ENCODE results near the gene GPR15.

GPR15 gene

DNA sequence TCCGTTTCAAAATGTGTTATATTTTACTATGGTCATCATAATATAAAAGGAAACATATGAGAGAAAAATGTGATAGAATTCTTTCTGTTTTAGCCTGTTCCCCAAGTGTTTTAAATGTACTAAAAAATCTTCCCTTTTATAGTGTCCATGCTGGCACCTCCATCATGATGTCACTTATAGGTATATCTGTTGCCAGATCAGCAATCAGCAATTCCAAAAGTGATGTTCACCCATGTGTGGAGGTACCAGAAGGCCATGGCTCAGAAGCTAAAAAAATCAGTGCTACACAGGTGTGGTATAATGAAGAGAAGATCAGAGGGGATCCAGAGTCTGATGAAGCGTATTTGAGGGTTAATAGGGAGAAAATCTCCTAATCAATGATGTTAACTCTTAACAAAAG, 1.1 kb upstream of the GPR15 start:
- DNase-seq (ENCODE audit: low read depth in 2 of 2): no peak

DNA sequence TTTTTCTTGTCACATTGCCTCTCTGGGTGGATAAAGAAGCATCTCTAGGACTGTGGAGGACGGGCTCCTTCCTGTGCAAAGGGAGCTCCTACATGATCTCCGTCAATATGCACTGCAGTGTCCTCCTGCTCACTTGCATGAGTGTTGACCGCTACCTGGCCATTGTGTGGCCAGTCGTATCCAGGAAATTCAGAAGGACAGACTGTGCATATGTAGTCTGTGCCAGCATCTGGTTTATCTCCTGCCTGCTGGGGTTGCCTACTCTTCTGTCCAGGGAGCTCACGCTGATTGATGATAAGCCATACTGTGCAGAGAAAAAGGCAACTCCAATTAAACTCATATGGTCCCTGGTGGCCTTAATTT, 478 bp downstream of the GPR15 start:
- DNase-seq (ENCODE audit: low read depth in 2 of 2): no peak

DNA sequence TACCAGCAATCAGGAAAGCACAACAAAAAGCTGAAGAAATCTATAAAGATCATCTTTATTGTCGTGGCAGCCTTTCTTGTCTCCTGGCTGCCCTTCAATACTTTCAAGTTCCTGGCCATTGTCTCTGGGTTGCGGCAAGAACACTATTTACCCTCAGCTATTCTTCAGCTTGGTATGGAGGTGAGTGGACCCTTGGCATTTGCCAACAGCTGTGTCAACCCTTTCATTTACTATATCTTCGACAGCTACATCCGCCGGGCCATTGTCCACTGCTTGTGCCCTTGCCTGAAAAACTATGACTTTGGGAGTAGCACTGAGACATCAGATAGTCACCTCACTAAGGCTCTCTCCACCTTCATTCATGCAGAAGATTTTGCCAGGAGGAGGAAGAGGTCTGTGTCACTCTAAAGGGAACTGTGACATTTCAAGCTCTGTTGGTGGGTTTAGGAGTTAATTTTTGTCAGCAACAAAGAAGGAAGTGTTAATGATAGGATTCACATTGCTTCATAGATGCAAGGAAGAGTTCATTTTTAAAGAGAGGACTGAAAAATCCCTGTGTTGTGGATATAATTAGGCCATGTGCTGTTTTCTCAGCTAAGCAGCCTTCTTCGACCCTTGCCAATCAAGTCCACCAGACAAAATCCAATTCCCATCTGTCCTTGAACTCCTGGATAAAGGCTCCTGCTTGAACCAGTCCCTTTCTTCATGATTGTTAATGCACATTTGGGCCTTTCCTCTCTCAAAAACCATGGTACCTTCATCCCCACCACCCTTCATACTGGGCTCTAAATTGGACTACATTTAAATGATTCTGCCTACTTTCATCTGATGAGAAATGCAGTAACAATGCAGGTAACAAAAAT, 1.2 kb downstream of the GPR15 start:
- DNase-seq (ENCODE audit: low read depth in 2 of 2): no peak

DNA sequence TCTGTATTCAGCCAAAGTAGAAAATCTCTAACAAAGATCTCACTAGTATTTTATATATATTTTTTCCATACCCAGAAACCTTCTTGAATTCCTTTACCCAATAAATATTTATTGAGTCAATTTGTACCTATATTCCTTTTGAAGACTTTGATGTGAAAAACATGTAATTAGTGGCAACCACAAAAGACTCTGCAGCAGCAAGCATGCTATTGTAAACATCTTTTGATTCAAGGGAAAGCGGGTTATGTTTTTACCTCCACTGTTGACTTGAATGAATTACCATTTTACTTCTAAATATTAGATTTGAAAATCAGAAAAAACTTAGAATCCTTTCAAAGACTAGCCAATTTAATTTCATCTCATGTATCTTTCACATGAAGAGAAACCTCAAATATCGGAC, 2.4 kb downstream of the GPR15 start:
- no peak for DNase-seq (ENCODE audit: low read depth in 2 of 2)

DNA sequence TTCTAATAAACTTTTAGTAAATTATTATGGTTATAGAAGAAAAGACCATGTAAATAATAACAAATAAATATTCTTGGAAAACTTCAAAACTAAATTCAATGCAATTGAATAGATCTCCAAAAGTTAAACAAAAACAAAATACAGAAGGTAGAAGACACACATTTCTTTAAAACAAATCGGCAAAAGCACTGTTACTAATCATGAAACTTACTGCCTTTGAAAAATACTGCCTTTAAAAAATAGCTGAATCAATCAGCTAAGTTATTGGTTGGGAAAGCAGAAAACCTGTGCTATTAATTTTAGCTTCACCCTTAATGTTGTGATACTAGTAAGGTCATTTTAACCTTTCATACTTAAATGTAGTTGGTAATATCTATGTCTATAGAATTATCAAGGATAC, 3.0 kb downstream of the GPR15 start:
- no peak for DNase-seq (ENCODE audit: low read depth in 2 of 2)

DNA sequence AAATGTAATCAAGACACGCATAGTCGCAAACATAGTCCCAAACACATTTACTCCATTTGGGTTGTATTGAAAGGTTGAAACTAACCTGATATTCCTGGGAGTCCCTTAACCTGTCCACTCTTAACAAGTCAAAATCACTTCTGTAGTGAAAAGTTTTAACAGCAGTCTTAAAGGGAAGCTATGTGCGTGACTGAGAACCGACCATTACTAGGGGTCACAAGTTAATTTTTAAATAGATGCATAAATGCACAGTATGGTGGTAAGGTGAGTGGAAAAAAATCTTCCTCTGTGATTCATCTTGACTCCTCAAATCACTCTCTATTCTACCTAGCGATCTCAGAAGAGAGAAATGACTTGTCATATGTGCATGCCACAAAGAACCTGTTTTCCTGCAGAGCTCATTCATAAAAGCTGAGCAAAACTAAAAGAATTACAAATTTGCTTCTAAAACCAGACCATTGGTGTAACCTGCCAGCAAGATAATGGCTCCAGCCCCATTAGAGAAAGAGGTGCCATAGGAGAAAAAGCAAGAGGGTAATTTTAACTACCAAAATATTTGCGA, 4.8 kb downstream of the GPR15 start:
- DNase-seq (ENCODE audit: low read depth in 2 of 2): no peak

DNA sequence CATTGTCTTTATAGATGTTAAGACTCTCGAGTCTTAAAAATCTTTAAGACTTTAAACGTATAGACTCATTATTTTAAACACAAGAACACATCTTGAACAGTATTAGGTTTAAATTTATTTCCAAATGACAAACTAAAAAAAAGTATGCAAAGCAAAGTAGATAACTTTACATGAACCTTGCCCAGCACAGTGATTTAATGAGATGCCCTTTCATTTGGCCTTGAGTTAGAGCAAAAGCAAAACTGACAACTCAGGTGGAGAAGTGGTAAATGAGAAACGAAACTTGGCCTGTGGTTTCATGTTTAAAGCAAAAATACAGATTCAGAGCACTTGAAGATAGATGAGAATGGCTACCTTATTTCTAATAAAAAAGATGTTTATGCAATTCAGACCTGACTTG, 8.6 kb downstream of the GPR15 start:
- DNase-seq (ENCODE audit: low read depth in 2 of 2): no peak

DNA sequence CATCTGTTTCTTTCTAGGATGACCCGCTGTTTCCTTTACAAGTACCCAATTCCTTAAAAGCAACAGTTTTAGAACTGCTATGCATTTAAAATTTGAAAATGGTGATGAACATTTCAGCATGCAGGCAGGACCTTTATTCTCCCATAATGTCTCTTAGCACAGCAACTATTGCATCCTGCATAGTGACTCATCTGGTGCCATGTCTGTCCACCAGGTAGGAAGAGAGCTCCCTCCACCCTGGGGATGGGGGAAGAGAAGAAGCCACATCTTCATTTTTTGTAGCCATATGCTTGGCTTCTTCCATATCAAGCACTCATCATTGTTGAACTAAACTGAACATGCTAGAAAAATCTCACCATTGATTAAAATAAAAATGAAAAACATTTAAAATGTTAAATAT, 9.9 kb downstream of the GPR15 start:
- no peak for DNase-seq (ENCODE audit: low read depth in 2 of 2)

DNA sequence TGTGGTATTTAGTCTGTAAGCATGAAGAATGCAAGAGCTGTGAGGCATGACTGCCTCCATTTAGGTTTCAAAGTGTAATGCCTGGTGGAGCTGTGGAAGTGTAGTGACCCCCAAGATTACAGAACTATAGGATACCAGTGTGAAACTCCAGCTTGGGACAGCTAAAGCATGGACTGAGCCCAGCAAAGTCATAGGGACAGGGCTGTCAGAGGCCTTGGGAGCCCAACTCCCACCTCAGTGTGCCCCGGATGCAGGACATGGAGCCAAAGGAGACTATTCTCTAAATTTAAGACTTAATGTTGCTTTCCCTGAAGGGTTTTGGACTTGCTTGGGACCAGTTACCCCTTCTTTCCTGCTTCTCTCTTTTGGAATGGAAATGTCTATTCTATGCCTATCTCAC, 10.8 kb downstream of the GPR15 start:
- no peak for DNase-seq (ENCODE audit: low read depth in 2 of 2)

DNA sequence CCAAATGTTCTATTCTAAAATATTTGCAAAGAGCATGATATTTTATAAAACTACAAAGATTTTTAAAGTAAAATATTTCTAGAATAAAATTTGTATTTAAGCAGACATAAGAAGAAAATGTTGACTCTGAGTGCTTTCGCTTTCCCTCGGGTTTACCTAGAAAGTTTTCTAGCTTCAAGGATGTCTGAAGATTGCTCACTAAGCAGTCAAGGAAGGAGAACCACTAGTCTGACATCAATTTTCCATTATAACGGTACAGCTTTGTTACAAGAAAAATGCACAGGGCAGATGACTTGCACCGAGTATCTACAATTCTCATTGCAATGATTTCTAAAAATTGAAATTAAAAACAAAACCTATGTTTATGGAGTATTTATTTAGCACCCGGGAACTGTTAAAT, 14.2 kb downstream of the GPR15 start:
- no peak for DNase-seq (ENCODE audit: low read depth in 2 of 2)

DNA sequence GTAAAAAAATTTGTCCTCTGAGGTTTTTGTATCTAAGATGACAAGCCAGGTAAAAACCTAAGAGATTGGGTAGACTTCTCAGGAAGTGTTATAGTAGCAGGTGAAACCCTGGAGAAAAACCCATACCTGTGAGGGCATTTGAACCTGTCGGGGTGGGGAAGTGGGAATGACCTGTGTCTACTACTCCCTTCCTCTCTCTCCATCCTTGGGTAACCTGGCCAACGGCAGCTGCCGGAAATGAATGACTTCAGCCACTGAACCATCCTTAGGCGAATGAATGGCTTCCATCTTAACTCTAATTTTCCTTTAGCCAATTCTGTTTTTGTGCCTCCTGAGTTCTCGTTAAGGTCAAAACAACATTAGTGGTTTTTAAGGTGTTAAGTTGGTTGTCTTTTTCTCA, 16.8 kb downstream of the GPR15 start:
- no peak for DNase-seq (ENCODE audit: low read depth in 2 of 2)

DNA sequence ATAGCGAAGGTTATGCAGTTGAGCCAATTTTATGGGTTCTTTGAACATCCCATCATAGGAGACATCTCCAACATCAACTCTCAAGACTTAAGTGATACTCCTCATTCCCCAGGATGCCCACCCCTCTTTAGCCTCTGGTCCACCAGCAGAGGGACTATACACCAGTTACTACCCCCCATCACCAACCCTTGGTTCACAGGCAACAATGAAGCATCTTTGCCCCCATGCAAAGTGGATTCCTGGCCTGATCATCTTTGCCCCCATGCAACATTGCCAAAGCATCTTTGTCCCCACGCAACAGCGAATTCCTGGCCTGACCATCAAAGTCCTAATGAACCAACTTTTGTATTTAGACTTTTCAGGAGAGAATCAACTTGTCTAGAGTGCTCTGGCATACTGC, 19.1 kb downstream of the GPR15 start:
- DNase-seq (ENCODE audit: low read depth in 2 of 2): no peak

DNA sequence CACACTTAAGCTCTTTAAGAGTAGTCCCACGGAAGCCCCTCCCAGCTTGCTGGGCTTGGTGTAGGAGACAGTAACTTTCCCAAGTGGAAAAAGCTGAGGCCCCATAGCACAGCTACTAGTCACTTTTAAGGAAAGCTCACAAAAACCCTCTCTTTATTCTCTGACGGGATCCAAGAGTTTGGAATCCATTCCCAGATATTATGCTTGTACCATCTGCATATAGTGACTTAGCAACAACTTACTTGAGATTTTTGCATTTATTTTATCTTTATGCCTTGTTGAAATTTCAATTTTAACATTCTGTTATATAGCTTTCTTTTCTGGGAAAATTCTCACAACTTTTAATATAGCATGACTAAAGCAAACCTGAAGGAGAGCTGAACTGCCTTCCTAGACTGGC, 19.5 kb downstream of the GPR15 start:
- DNase-seq (ENCODE audit: low read depth in 2 of 2): no peak

DNA sequence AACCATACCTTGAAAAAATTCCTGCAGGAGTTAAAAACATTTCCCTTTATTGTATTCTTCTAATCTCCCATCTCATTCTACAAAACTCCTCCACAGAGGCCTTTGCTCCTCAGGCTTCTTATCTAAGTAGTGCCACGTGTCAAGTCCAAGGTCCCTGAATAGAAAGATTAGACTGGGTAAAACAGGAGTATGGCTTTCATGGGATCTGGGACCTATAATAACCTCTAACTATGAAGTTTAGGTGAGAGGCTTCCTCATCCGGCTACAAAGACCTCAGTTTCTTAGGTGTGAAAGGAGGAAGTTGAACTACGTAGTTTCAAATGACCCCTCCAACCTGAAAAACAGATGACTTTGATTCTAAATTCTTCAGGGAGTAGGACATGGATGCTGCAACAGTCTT, 20.0 kb downstream of the GPR15 start:
- no peak for DNase-seq (ENCODE audit: low read depth in 2 of 2)

DNA sequence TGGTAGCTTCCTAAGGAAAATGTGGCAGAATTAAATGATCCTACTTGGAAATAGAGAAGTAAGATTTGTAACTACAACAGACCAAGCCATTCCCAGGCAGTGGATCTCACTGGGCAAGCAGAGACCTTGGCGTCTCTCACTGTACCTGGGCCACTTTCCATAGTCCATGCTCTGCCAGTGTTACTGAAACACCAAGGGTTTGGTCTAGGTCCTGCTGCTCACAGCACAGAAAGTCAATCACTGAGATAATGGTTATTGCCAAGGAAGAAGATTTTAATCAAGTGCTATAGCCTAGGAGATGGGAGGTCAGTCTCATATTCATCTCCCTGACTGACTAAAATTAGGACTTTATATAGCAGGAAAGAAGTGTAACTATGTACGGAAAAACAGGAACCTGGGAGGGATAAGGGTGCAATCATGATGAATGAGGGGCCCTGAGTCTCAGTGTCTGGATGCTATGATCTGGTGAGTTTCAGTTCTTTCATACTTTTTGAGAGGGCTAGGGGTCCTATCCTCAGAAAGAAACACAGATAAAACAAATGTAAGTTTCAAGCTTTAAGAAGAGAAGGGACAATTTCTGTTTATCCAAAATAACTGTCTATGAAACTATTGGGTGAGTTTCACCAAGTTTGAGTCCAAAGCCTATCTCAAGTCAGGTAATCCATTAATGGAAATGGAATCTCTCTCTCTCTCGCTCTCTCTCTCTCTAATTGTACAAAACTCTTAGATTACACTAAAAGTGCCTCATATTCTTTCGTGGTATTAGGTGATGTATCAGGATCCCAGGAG, 20.6 kb downstream of the GPR15 start:
- no peak for DNase-seq (ENCODE audit: low read depth in 2 of 2)

DNA sequence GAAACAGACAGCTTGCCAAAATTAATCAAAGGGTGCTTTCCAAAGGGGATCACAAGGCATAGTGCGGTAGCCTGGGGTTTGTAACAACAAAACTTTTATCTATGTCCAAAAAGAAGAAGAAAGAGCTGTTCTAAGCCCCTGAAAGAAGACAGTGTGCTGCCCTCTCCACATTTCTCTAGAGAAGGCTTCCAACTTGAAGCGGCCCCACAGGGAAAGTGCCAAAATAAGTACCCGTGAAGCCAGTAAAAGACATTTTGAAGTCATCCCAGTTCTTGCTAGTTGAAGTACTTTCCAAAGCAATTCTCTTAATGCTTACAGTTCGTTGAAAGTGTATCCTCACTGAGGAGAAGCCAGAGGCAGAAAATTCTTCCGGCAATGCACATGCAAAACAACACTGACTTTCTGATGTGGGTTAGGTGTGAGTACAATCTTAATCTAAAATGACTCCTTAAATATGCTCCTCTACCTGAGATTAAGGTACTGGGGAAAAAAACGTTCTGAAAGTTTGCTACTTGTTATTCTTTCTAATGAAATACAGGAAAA, 21.3 kb downstream of the GPR15 start:
- no peak for DNase-seq (ENCODE audit: low read depth in 2 of 2)

DNA sequence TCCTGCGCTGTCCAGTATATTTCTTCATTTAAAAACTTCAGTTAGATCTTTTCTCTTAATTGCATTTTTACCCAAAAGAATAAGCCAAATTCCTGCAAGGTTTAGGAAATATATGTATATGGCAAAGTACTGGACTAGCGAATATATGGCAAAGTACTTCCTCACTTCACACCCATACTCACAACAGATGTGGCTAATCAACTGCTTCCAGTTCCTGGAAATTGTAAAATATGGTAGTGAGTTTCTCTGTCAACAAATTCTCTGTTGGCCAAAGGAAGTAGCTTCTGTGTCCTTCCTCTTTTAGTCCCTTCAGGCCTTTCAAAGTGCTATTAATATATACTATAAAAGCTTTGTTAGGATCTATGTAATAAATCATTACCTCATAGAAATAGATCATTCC, 22.0 kb downstream of the GPR15 start:
- DNase-seq (ENCODE audit: low read depth in 2 of 2): no peak

DNA sequence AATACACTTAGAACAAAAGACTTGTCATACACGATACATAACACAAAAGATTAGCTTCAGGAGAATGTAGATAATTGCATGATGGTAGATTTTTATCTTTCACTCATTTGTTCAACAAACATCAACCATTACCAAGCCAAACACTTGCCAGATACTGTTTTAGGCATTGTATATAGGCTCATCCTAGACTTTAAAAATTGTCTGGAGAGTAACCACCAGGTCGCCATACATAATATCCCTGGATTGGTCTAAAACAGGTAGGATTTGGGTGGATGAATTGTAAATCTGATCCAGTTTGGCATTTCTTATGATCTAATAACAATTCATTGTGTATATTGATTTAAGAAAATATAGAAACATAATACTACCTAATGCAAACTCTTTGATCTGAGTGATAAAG, 22.8 kb downstream of the GPR15 start:
- no peak for DNase-seq (ENCODE audit: low read depth in 2 of 2)

DNA sequence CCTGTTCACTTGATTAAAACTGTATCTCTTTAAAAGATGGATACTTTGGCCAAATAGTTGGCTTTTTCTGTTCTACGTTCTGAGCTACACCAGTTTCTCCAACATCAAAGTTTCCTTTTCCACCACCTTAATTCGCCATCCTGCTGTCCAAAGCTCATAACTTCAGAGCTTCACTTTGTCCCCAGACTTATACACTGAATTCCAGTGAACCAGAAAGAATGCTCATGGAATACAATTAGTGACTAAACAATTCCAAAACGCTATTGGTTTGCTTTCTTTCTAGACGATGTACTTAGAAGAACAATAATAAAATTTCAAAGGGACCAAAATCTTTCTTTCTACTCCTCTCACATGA, 23.2 kb downstream of the GPR15 start:
- DNase-seq (ENCODE audit: low read depth in 2 of 2): no peak

DNA sequence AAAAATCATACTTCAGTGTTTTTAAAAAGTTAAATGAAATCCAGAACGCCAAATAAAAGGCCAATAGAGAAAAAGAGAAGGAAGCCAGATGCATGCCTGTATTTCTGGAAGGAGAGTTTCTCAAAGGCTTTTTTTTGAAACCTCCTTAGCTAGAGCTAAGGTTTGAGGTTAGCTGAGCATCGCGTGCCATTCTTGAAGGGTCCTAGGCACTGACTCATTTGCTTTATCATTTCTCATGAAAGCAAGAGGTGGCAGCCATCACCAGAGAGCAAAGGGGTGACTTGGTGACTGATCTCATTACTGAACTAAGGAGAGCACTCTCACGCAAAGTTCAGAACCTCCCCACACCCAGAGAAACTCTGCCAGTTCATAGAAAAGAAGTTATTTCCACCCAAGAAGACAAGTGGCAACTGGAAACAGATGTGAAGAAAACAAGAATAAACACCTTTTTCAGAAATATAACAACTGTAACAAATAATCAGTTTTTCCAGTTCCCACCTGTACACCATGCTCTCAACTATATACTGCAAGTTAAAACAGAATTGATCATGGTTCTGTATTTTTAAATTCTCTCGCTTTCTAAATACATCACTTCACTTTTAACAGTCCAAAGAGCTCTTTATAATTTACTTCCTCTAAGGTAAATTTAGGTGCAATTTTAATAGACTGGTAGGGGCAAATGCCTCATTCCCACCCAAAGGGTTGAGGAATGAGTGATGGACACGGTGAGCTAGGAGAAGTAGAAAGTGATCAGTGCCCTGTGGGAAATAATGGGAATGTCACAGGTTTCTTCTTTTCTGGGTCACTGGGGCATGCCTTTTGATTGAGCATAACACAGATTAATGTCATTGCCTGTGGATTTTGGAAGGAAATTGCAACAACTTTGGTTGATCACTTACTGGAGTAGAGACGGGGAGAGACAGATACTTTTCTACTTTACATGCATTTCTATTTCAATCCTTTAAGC, 24.7 kb downstream of the GPR15 start:
- peak; percentile 30 to 73 for DNase-seq (ENCODE audit: low read depth in 2 of 2)

DNA sequence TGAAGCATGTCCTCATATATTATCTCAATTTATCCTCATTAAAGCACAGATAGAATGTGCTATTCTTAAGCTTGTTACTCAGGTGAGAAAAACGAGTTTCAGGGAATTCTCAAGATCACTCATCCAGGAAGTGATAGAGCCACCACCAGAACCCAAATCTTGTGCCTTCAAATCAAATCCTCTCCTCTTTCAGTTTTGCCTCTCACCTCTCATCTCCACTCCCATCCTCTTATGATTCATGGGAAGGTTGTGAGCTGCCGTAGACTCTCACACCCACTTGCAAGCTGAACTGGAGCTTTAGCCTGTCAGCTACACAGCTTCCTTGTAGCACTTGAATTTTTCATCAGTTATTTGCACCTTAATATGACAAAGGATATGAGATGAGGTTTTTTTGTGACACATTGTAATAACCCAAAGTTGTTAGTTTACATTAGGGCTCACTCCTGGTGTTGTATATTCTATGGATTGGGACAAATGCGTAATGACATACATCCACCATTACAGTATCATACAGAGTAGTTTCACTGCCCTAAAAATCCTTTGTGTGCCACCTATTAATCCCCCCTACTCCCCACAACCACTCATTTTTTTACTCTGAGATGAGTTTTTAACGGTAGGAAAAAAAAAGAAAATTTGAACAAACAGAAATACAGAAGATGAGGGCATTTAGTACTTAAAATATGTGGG, 25.7 kb downstream of the GPR15 start:
- peak in 1 of 2 donors; percentile 39 for DNase-seq (ENCODE audit: low read depth in 2 of 2)

Data from stimulated activated CD8-positive, alpha-beta memory T cell treated with anti-CD3 and anti-CD28 coated beads, Interleukin-15, amount 100 ng/mL, for 4 hours (primary cell).